K562 (cell line): ENCODE results near the gene TTC21A. TPM values are rescaled to one million over a fixed set of nuclear protein-coding genes. Genes with fewer than 3 reads are reported as not detected.

Source experiments
- ATAC-seq: fragments of 200-7000 bp; cut with Tn5 transposase; 3 replicates; pipeline ENCODE4 v1.9.1; 2020; ENCODE audit warnings: moderate library complexity
- BruUV-seq: library from RNA; stranded (reverse); fragments of 400-500 nt; replicated peaks from 2 replicates; lab custom pipeline; 2021; lab: Mats Ljungman, UMichigan
- CTCF ChIA-PET: fragments of 300-600 bp; formaldehyde crosslinking; extraction: SDS; loops from one replicate; lab custom pipeline; 2021; ENCODE audit warnings: low intra/inter-chr PET ratio; lab: Yijun Ruan, JAX
- POLR2A ChIA-PET: fragments of 300-600, 350-650 bp; sonication (Branson Sonifier 250); formaldehyde crosslinking; extraction: SDS; loops from one replicate; lab custom pipeline; 2021; ENCODE audit warnings: antibody characterized with exemption, inconsistent platforms; lab: Yijun Ruan, JAX
- DNase-seq, 4 experiments: peaks; one replicate each; pipeline versions ENCODE4 v3.0.0 to v3.0.0-alpha.2; 2011 to 2018; ENCODE audit warnings: low spot score in 3 of 4, mixed read lengths in 3 of 4; ENCODE audit errors: extremely low read depth in 1 of 4
- FAIRE-seq: peaks from 2 replicates; lab custom pipeline; 2011; peaks lifted over from hg19 to GRCh38; lab: Jason Lieb, UNC
- H2AFZ ChIP-seq: 2 replicates; pipeline ENCODE4 v1.6.0; 2011; ENCODE audit warnings: low read depth, low read length, control low read depth, inconsistent platforms
- H3K27ac ChIP-seq: fragments of 200-600 bp; 3 replicates; pipeline ENCODE4 v1.8.0; 2011; ENCODE audit warnings: low read depth, mild to moderate bottlenecking, control low read depth, inconsistent platforms, low read length, moderate library complexity, mixed read lengths; ENCODE audit errors: extremely low read depth
- H3K27me3 ChIP-seq, 2 experiments: fragments of 300-600 bp in 1 of 2; 2 replicates in 1 of 2; 3 replicates in 1 of 2; pipeline versions ENCODE4 v1.6.0 to v1.8.0; 2011; ENCODE audit warnings: inconsistent platforms in 2 of 2, low read length in 2 of 2, mild to moderate bottlenecking in 1 of 2, mixed read lengths in 1 of 2, moderate library complexity in 1 of 2; ENCODE audit not compliant: control insufficient read depth in 2 of 2, insufficient read depth in 2 of 2
- H3K36me3 ChIP-seq: fragments of 300-600 bp; 3 replicates; pipeline ENCODE4 v1.8.0; 2011; ENCODE audit warnings: mild to moderate bottlenecking, low read length, inconsistent platforms; ENCODE audit not compliant: control insufficient read depth, insufficient read depth
- H3K4me1 ChIP-seq, 2 experiments: fragments of 200-600 bp in 1 of 2; replicated peaks in 1 of 2; 2 replicates in 1 of 2; 3 replicates in 1 of 2; pipeline versions ENCODE4 v1.5.1 to v1.8.0; 2011; ENCODE audit warnings: inconsistent platforms in 2 of 2, low read length in 2 of 2, mild to moderate bottlenecking in 1 of 2, mixed read lengths in 1 of 2, moderate library complexity in 1 of 2; ENCODE audit not compliant: control insufficient read depth in 2 of 2, insufficient read depth in 2 of 2
- H3K4me2 ChIP-seq: 2 replicates; pipeline ENCODE4 v1.6.1; 2011; ENCODE audit warnings: low read length, control low read depth, inconsistent platforms, mixed read lengths; ENCODE audit not compliant: insufficient read depth
- H3K4me3 ChIP-seq: fragments of 200-600 bp; sonication (generic), shearing (Covaris generic); 2 replicates; pipeline ENCODE4 v1.5.1; 2016; ENCODE audit warnings: control low read depth, inconsistent platforms
- H3K79me2 ChIP-seq: fragments of 200-600 bp; 3 replicates; pipeline ENCODE4 v1.8.0; 2011; ENCODE audit warnings: low read length, inconsistent platforms; ENCODE audit not compliant: control insufficient read depth, insufficient read depth
- H3K9ac ChIP-seq, 2 experiments: 2 replicates each; pipeline versions ENCODE4 v1.6.0 to v1.6.1; 2011; ENCODE audit warnings: low read depth in 2 of 2, low read length in 2 of 2, control low read depth in 1 of 2, inconsistent platforms in 1 of 2, mild to moderate bottlenecking in 1 of 2, mixed read lengths in 1 of 2; ENCODE audit not compliant: insufficient read depth in 1 of 2
- H3K9me1 ChIP-seq: one replicate; pipeline ENCODE4 v1.6.0; 2011; ENCODE audit warnings: inconsistent platforms, mild to moderate bottlenecking, low read length, moderate library complexity; ENCODE audit not compliant: control insufficient read depth, insufficient read depth
- H3K9me3 ChIP-seq: replicated peaks from 2 replicates; pipeline ENCODE4 v1.5.1; 2011; ENCODE audit warnings: low read depth, low read length, inconsistent platforms; ENCODE audit not compliant: control insufficient read depth, insufficient read depth
- H4K20me1 ChIP-seq: replicated peaks from 2 replicates; pipeline ENCODE4 v1.6.1; 2011; ENCODE audit warnings: low read length, inconsistent platforms, mixed read lengths; ENCODE audit not compliant: control insufficient read depth, insufficient read depth
- E2F3 ChIP-seq: fragments of 250-450 bp; sonication (Bioruptor Pico); IDR thresholded peaks from 2 replicates; pipeline ENCODE4 v1.4.0; 2020; ENCODE audit warnings: mild to moderate bottlenecking
- GATA2 ChIP-seq: sonication (generic); formaldehyde crosslinking; IDR thresholded peaks from 2 replicates; pipeline ENCODE4 v1.4.0; 2020; ENCODE audit warnings: mild to moderate bottlenecking, missing genetic modification reagents
- PBX2 ChIP-seq, 2 experiments: IDR thresholded peaks in 1 of 2; conservative IDR thresholded peaks in 1 of 2; 2 replicates each; pipeline ENCODE4 v1.6.1; 2016; ENCODE audit warnings: low read depth in 2 of 2, mild to moderate bottlenecking in 1 of 2, missing compliant biosample characterization in 1 of 2, missing genetic modification characterization in 1 of 2, moderate library complexity in 1 of 2
- SETDB1 ChIP-seq: IDR thresholded peaks from one replicate; pipeline ENCODE4 v1.6.1; 2012; ENCODE audit warnings: low read length, control low read depth, inconsistent platforms
- TAF9B ChIP-seq: fragments of 450-650 bp; IDR thresholded peaks from 2 replicates; pipeline ENCODE4 v1.6.1; 2018; ENCODE audit warnings: mild to moderate bottlenecking; ENCODE audit not compliant: partially characterized antibody
- ZNF224 ChIP-seq: sonication (generic); formaldehyde crosslinking; IDR thresholded peaks from 2 replicates; pipeline ENCODE4 v1.8.0; 2022; ENCODE audit warnings: mild to moderate bottlenecking, missing genetic modification reagents
- ZNF778 ChIP-seq: fragments of 450-650 bp; formaldehyde crosslinking; IDR thresholded peaks from 2 replicates; pipeline ENCODE4 v1.4.0; 2020; ENCODE audit warnings: mild to moderate bottlenecking, moderate library complexity
- WGBS: fragments of 100-300 bp; shearing (Covaris generic); methylation state at CpG from one replicate; pipeline ENCODE4 v1.1.6; 2016; ENCODE audit warnings: low coverage, mixed read lengths; ENCODE audit not compliant: insufficient coverage; ENCODE audit errors: missing lambda C conversion rate; 5-methylcytosine and 5-hydroxymethylcytosine counted together
- in situ Hi-C: fragments of 300-500 bp; cut with MboI; formaldehyde crosslinking; loops from 4 replicates; pipeline ENCODE4 v1.15.0; 2018; ENCODE audit warnings: inconsistent platforms, mixed read lengths
- intact Hi-C: fragments of 100-400 bp; cut with micrococcal nuclease; formaldehyde crosslinking; loops from 2 replicates; pipeline ENCODE4 v1.14.2; 2022
- polyA plus RNA-seq, 8 experiments: library from polyadenylated mRNA; depleted of rRNA in 4 of 8; stranded (reverse) in 5 of 8; unstranded in 3 of 8; fragments of >200 nt; fragmentation: Nextera tagmentation in 2 of 8; fragmentation: Illumina TruSeq in 1 of 8; extraction: Ambion mirVana in 2 of 8; extraction: Trizol in 1 of 8; gene quantifications; 2 replicates each; pipeline versions ENCODE4 v1.2.1 to v1.2.3, GENCODE V29; 2011 to 2014; ENCODE audit warnings: inconsistent platforms in 1 of 8, missing spikeins in 1 of 8
- total RNA-seq, 7 experiments: library from RNA; depleted of rRNA in 6 of 7; stranded (reverse); fragments of >200 nt in 6 of 7; fragmentation: Illumina TruSeq in 2 of 7; extraction: Trizol in 2 of 7; gene quantifications; 2 replicates each; pipeline versions ENCODE4 v1.2.1 to v1.2.3, GENCODE V29; 2011 to 2021; ENCODE audit warnings: low replicate concordance in 1 of 7
- TF ChIP-seq, protein P1 (sequence below): sonication (generic); IDR thresholded peaks from 2 replicates; pipeline ENCODE4 v1.6.1; 2016
- TF ChIP-seq, protein P2 (sequence below), 2 experiments: fragments of 450-650 bp in 1 of 2; sonication (generic) in 1 of 2; formaldehyde crosslinking; conservative IDR thresholded peaks; 2 replicates each; pipeline versions ENCODE4 v1.4.0 to v1.8.1; 2020 to 2022; ENCODE audit warnings: mild to moderate bottlenecking in 1 of 2, missing genetic modification reagents in 1 of 2

The TTC21A gene
- total and polyA plus RNA-seq, 9 of the 15 experiments (the other 6 are each of a cell fraction or from before 2014, with no cell fraction given) = 0.22 to 1.4 (median 0.70) TPM

DNA sequence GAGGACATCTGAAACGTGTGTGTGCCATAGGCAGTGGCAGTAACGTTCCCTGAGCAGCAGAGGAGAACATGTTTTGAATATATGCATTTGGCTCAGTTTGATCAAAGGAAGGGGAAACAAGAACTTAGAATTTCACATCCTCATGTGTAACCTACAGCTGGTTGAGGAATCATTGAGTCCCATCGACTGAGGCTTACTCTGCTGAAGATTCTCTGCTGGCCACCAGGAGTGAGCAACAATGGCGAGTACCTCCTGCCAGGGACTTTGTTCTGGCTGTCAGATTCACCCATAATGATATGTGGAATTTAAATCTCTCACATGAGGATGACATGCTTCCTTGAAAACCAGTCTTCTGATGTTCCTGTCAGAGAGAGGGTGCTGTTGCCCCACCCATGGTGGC lies 21.3 kb upstream of the TTC21A start:
- no peak for TF ChIP-seq PBX2 (CRISPR knock-in tag; IDR thresholded peaks at IDR 0.05; ENCODE audit: low read depth)
- no peak for TF ChIP-seq PBX2 (tag; conservative IDR thresholded peaks at IDR 0.05; ENCODE audit: low read depth)
- TF ChIP-seq E2F3 (CRISPR knock-in tag) = no peak
- TF ChIP-seq ZNF224 (CRISPR knock-in tag) = no peak
- TF ChIP-seq, protein P1, sequence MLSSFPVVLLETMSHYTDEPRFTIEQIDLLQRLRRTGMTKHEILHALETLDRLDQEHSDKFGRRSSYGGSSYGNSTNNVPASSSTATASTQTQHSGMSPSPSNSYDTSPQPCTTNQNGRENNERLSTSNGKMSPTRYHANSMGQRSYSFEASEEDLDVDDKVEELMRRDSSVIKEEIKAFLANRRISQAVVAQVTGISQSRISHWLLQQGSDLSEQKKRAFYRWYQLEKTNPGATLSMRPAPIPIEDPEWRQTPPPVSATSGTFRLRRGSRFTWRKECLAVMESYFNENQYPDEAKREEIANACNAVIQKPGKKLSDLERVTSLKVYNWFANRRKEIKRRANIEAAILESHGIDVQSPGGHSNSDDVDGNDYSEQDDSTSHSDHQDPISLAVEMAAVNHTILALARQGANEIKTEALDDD = no peak
- TF ChIP-seq TAF9B = no peak
- no peak for TF ChIP-seq ZNF778 (CRISPR knock-in tag)
- no peak for TF ChIP-seq GATA2
- TF ChIP-seq, protein P2, sequence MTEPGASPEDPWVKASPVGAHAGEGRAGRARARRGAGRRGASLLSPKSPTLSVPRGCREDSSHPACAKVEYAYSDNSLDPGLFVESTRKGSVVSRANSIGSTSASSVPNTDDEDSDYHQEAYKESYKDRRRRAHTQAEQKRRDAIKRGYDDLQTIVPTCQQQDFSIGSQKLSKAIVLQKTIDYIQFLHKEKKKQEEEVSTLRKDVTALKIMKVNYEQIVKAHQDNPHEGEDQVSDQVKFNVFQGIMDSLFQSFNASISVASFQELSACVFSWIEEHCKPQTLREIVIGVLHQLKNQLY (CRISPR knock-in tag; conservative IDR thresholded peaks at IDR 0.05) = no peak
- TF ChIP-seq SETDB1 = no peak
- no peaks in the 10 kb centered on the region for H3K27me3 ChIP-seq
- no peaks in the 10 kb centered on the region for H3K9me1 ChIP-seq
- in situ Hi-C loops = no loop called here
- CTCF ChIA-PET = no interaction called here
- H3K4me2 ChIP-seq = no peak overlapping the region
- 61% methylated on average over 4 of the region's 4 CpGs for WGBS
- no peaks in the 10 kb centered on the region for H3K4me1 ChIP-seq
- POLR2A ChIA-PET = interaction anchor here (0.9 to 1.6 kb wide), 3 partner anchors 11 to 1477 kb away, joined by 3 read pairs; no protein-coding TSS in a partner anchor
- H3K4me3 ChIP-seq = no peak overlapping the region
- peaks cover 50% of the 10 kb centered on the region; the same call in 2 of the 3 replicates for H3K36me3 ChIP-seq
- DNase-seq (no peak), FAIRE-seq (no peak), ATAC-seq (no peak; the same call in 2 of the 3 replicates)
- intact Hi-C loops = no loop called here
- no peak overlapping the region for H3K9ac ChIP-seq
- BruUV-seq = no TSS peak
- no peaks in the 10 kb centered on the region for H3K9me3 ChIP-seq
- H2AFZ ChIP-seq = no peak overlapping the region
- H3K79me2 ChIP-seq = no peaks in the 10 kb centered on the region
- H4K20me1 ChIP-seq = no peaks in the 10 kb centered on the region
- H3K27ac ChIP-seq = no peak overlapping the region
